SH-SY5Y (cell line): ENCODE measurements around the gene BMPR1A.

ENCODE experiments used
- GATA2 ChIP-seq: IDR thresholded peaks from 2 replicates; pipeline ENCODE4 v1.6.1; 2011; ENCODE audit warnings: mild to moderate bottlenecking, low read depth, low read length
- GATA3 ChIP-seq: IDR thresholded peaks from 2 replicates; pipeline ENCODE4 v1.6.1; 2011; ENCODE audit warnings: low read depth, mild to moderate bottlenecking, low read length, moderate library complexity

DNA sequence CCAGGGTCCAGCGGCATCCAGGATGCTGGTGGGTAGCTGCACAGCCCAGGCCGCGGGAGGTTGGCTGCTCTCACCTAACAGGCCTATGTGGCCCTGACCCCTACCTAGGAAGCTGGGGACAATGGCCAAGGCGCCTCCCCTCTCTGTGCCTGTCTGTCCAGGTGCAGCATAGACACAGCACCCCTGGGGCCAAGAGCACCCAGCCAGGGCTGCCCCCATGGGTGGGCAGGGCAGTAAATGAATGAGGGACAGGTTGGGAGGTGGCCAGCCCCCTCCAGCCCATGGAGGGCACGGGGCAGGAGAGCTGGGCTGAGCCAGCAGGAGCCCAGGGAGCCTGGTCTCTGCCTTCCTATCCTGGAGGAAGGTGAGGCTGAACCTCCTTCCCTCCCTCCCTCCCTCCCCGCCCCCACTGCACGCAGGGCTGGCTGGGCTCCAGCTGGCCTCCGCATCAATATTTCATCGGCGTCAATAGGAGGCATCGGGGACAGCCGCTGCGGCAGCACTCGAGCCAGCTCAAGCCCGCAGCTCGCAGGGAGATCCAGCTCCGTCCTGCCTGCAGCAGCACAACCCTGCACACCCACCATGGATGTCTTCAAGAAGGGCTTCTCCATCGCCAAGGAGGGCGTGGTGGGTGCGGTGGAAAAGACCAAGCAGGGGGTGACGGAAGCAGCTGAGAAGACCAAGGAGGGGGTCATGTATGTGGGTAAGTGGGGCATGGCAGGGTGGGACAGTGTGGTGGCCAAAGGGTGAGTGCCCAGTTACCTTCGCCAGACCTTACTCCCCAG is 201.9 kb downstream of the BMPR1A start, which contains the start of gene SNCG:
- TF ChIP-seq GATA3 (no peak), GATA2 (no peak)
